ENCODE data around the gene B3GNT3. TPM values are rescaled to one million over a fixed set of nuclear protein-coding genes. Genes with fewer than 3 reads are reported as not detected.

The B3GNT3 gene
- total and polyA plus RNA-seq, 2 of the 8 experiments (the other 6 are each of a cell fraction or from before 2014, with no cell fraction given) = 1.5 TPM

DNA sequence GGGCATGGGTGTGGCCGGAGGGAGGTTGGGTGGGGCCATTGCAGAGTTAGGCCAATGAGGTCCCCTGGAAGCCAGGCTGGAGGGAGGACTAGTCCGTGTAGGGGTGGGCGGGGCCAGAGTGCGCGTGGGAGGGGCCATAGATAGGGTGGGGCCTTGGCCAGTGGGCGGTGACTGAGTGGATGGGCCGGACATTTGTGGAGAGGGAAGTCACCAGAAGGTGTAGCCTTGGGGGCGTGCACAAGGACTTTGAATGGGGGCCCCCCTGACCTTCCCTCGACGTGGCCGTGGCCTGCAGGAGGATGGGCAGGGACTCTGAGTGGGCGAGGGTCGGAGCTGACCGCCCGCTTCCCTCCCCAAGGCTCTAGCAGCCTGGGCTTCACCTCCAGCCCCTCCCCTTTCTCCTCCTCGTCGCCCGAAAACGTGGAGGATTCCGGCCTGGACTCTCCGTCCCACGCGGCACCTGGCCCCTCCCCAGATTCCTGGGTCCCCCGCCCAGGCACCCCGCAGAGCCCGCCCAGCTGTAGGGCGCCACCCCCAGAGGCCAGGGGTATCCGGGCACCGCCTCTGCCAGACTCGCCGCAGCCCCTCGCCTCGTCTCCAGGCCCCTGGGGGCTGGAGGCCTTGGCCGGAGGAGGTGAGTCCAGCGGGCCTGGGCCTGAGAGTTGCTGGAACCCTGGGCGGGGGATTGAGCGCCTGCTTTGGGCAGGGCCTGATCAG is 16.5 kb upstream of the B3GNT3 start (continued):
- TF ChIP-seq KDM1A (IDR thresholded peaks at IDR 0.05; ENCODE audit: borderline replicate concordance, low read length) = no peak
- no peak for TF ChIP-seq HDAC6 (IDR thresholded peaks at IDR 0.05; ENCODE audit: low read depth, low read length)
- TF ChIP-seq BRCA1 (IDR thresholded peaks at IDR 0.05; ENCODE audit: low read depth, low read length) = no peak
- no peak for TF ChIP-seq KDM5A (IDR thresholded peaks at IDR 0.05; ENCODE audit: low read length)
- no peak for TF ChIP-seq RBBP5 (IDR thresholded peaks at IDR 0.05; ENCODE audit: borderline replicate concordance, low read depth, low read length)
- TF ChIP-seq CEBPB (IDR thresholded peaks at IDR 0.05; ENCODE audit: low read depth, low read length) = no peak
- no peak for TF ChIP-seq TCF12 (IDR thresholded peaks at IDR 0.05; ENCODE audit: low read depth, low read length)
- no peak for TF ChIP-seq PHF8 (conservative IDR thresholded peaks at IDR 0.05; ENCODE audit: low read depth, low read length)
- no peak for TF ChIP-seq SP2 (IDR thresholded peaks at IDR 0.05; ENCODE audit: low read length)
- TF ChIP-seq RXRA (IDR thresholded peaks at IDR 0.05; ENCODE audit: insufficient read depth, low read depth, low read length) = no peak
- no peak for TF ChIP-seq JUN (IDR thresholded peaks at IDR 0.05; ENCODE audit: low read depth, low read length)
- TF ChIP-seq POLR2A (IDR thresholded peaks at IDR 0.05; ENCODE audit: control extremely low read depth in 1 of 2, low read depth in 2 of 2, low read length in 2 of 2) = no peak
- TF ChIP-seq, protein P1, sequence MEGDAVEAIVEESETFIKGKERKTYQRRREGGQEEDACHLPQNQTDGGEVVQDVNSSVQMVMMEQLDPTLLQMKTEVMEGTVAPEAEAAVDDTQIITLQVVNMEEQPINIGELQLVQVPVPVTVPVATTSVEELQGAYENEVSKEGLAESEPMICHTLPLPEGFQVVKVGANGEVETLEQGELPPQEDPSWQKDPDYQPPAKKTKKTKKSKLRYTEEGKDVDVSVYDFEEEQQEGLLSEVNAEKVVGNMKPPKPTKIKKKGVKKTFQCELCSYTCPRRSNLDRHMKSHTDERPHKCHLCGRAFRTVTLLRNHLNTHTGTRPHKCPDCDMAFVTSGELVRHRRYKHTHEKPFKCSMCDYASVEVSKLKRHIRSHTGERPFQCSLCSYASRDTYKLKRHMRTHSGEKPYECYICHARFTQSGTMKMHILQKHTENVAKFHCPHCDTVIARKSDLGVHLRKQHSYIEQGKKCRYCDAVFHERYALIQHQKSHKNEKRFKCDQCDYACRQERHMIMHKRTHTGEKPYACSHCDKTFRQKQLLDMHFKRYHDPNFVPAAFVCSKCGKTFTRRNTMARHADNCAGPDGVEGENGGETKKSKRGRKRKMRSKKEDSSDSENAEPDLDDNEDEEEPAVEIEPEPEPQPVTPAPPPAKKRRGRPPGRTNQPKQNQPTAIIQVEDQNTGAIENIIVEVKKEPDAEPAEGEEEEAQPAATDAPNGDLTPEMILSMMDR (IDR thresholded peaks at IDR 0.05; ENCODE audit: control extremely low read depth in 1 of 3, insufficient read depth in 1 of 3, low read depth in 1 of 3, low read length in 3 of 3) = no peak
- peak; percentile 40 for TF ChIP-seq MAX (IDR thresholded peaks at IDR 0.05)
- TF ChIP-seq YY1 (IDR thresholded peaks at IDR 0.05; ENCODE audit: low read depth, low read length) = no peak
- peak; percentile 6; the same call in 1 of the 2 replicates for TF ChIP-seq SP4 (IDR thresholded peaks at IDR 0.05; ENCODE audit: low read length)
- TF ChIP-seq EGR1 (IDR thresholded peaks at IDR 0.05; ENCODE audit: borderline replicate concordance, low read depth, low read length) = no peak
- TF ChIP-seq ATF3 (IDR thresholded peaks at IDR 0.05; ENCODE audit: insufficient read depth, low read depth, low read length) = no peak
- no peak for TF ChIP-seq GTF2F1 (IDR thresholded peaks at IDR 0.05; ENCODE audit: borderline replicate concordance, low read depth, low read length)
